Epithelial cell of esophagus (primary cell): ENCODE measurements around the gene PKNOX2.

Source experiments
- DNase-seq: peaks from one replicate; pipeline ENCODE4 v3.0.0; 2010; ENCODE audit warnings: low read depth
- H3K4me3 ChIP-seq: 2 replicates; pipeline ENCODE4 v1.5.1; 2011; ENCODE audit warnings: mild to moderate bottlenecking, low read length, control low read depth
- CTCF ChIP-seq: IDR thresholded peaks from 2 replicates; pipeline ENCODE4 v1.5.1; 2011; ENCODE audit warnings: low read depth, mild to moderate bottlenecking, low read length, control low read depth, inconsistent platforms; ENCODE audit not compliant: insufficient read depth; ENCODE audit errors: missing control alignments

PKNOX2 gene

GRCh38 chr11:125129316-125129993 is 35.1 kb upstream of the PKNOX2 start:
- DNase-seq, result no peak
- TF ChIP-seq CTCF, result no peak
- no peak overlapping the region for H3K4me3 ChIP-seq

- no peak for TF ChIP-seq CTCF
- peak; percentile 51 for DNase-seq
- no peak overlapping the region for H3K4me3 ChIP-seq
Measured at GRCh38 chr11:125132071-125132470, 32.5 kb upstream of the PKNOX2 start.

GRCh38 chr11:125132596-125132995 is 32.0 kb upstream of the PKNOX2 start:
- DNase-seq, result no peak
- no peak overlapping the region for H3K4me3 ChIP-seq
- TF ChIP-seq CTCF, result no peak

- DNase-seq, result no peak
- H3K4me3 ChIP-seq, result no peak overlapping the region
- no peak for TF ChIP-seq CTCF
Measured at GRCh38 chr11:125136001-125136400, 28.6 kb upstream of the PKNOX2 start.

- DNase-seq, result no peak
- no peak for TF ChIP-seq CTCF
- H3K4me3 ChIP-seq, result no peak overlapping the region
Measured at GRCh38 chr11:125138966-125139365, 25.6 kb upstream of the PKNOX2 start.

- H3K4me3 ChIP-seq, result no peak overlapping the region
- DNase-seq, result no peak
- no peak for TF ChIP-seq CTCF
Measured at GRCh38 chr11:125139778-125140177, 24.8 kb upstream of the PKNOX2 start.

- no peak for TF ChIP-seq CTCF
- no peak for DNase-seq
- no peak overlapping the region for H3K4me3 ChIP-seq
Measured at GRCh38 chr11:125140233-125140632, 24.3 kb upstream of the PKNOX2 start.
